Esophagus squamous epithelium (tissue), 5 donors: ENCODE results near the gene EPHX1. TPM values are rescaled to one million over a fixed set of nuclear protein-coding genes. Genes with fewer than 3 reads are reported as not detected.

Experiments used
- DNase-seq: peaks from one replicate; lab custom pipeline; 2025; lab: John Stamatoyannopoulos, UW
- H3K27ac ChIP-seq, 4 donors: fragments of 200-600 bp; sonication (generic); one replicate each; pipeline ENCODE4 v1.5.1; 2016 to 2019; ENCODE audit warnings: mild to moderate bottlenecking in 1 of 4
- H3K27me3 ChIP-seq, 4 donors: fragments of 200-600 bp; sonication (generic); 1 replicate in 3 of 4; 2 replicates in 1 of 4; pipeline versions ENCODE4 v1.5.1 to v1.6.0; 2017 to 2021; ENCODE audit warnings: antibody characterized with exemption in 1 of 4
- H3K36me3 ChIP-seq, 3 donors: fragments of 200-600 bp; sonication (generic); one replicate each; pipeline ENCODE4 v1.5.1; 2016 to 2019
- H3K4me1 ChIP-seq, 3 donors: fragments of 200-600 bp; sonication (generic); one replicate each; pipeline ENCODE4 v1.5.1; 2017 to 2019
- H3K4me3 ChIP-seq, 4 donors: fragments of 200-600 bp; sonication (generic); 1 replicate in 3 of 4; 2 replicates in 1 of 4; pipeline ENCODE4 v1.5.1; 2016 to 2019; ENCODE audit warnings: mild to moderate bottlenecking in 2 of 4, moderate library complexity in 1 of 4
- H3K9me3 ChIP-seq, 3 donors: fragments of 200-600 bp; sonication (generic); one replicate each; pipeline ENCODE4 v1.5.1; 2016 to 2019
- POLR2A ChIP-seq, 4 donors: fragments of 450-650 bp; IDR thresholded peaks; one replicate each; pipeline ENCODE4 v1.6.1; 2017; ENCODE audit warnings: antibody characterized with exemption in 4 of 4, mild to moderate bottlenecking in 4 of 4, moderate library complexity in 3 of 4
- WGBS, 2 donors: methylation state at CpG; one replicate each; pipeline ENCODE4 v1.1.5; 2018; 5-methylcytosine and 5-hydroxymethylcytosine counted together
- intact Hi-C: fragments of 100-400 bp; cut with DNase I; formaldehyde crosslinking; loops from one replicate; pipeline ENCODE4 v1.15.0; 2022
- total RNA-seq, 4 donors: library from RNA; depleted of rRNA; stranded (reverse); fragments of >200 nt; gene quantifications; one replicate each; pipeline ENCODE4 v1.1.0, GENCODE V29; 2016
- TF ChIP-seq, protein P1 (sequence below), 6 experiments: fragments of 450-650 bp in 4 of 6; fragments of 200-600 bp in 2 of 6; sonication (generic) in 2 of 6; IDR thresholded peaks; one replicate each; pipeline ENCODE4 v1.5.1; 2016 to 2019; ENCODE audit warnings: antibody characterized with exemption in 6 of 6, mild to moderate bottlenecking in 4 of 6, moderate library complexity in 4 of 6
- donor health status: DM: yes; HTN: yes; CAD: no.

The EPHX1 gene
- total RNA-seq, 4 donors from 2014 or later = 78.7 to 237 (median 151) TPM

DNA sequence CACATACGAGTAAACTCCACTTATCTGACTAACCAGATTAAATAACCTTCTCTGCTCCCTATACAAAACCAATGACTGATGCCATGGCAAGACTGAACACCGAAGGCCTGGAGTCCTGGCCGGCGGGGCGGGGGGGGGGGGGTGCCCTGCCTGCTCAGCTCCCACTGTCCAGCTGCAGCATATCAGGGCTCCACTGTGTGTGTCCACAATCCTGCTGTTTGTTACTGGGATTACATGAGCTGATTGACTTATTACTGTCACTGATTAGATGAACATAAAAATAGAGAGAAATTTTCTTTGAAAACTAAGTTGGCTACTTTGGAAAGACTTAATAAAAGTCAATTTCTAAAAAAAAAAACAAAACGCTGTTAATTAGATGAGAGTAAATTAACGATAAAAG, 47.3 kb downstream of the EPHX1 start:
- no peaks in the 10 kb centered on the region for H3K9me3 ChIP-seq
- no peak overlapping the region for H3K4me3 ChIP-seq
- DNase-seq = no peak
- 59 to 65% methylated on average over 6 to 7 of the region's 7 CpGs for WGBS, 2 donors
- H3K36me3 ChIP-seq = peaks cover 32 to 96% (median 34%) of the 10 kb centered on the region in 3 donors
- no peak overlapping the region for H3K27ac ChIP-seq
- H3K27me3 ChIP-seq = no peaks in the 10 kb centered on the region
- H3K4me1 ChIP-seq = no peaks in the 10 kb centered on the region
- TF ChIP-seq, protein P1, sequence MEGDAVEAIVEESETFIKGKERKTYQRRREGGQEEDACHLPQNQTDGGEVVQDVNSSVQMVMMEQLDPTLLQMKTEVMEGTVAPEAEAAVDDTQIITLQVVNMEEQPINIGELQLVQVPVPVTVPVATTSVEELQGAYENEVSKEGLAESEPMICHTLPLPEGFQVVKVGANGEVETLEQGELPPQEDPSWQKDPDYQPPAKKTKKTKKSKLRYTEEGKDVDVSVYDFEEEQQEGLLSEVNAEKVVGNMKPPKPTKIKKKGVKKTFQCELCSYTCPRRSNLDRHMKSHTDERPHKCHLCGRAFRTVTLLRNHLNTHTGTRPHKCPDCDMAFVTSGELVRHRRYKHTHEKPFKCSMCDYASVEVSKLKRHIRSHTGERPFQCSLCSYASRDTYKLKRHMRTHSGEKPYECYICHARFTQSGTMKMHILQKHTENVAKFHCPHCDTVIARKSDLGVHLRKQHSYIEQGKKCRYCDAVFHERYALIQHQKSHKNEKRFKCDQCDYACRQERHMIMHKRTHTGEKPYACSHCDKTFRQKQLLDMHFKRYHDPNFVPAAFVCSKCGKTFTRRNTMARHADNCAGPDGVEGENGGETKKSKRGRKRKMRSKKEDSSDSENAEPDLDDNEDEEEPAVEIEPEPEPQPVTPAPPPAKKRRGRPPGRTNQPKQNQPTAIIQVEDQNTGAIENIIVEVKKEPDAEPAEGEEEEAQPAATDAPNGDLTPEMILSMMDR (IDR thresholded peaks at IDR 0.05) = no peak
- no peak for TF ChIP-seq POLR2A (IDR thresholded peaks at IDR 0.05)
- intact Hi-C loops = no loop called here

DNA sequence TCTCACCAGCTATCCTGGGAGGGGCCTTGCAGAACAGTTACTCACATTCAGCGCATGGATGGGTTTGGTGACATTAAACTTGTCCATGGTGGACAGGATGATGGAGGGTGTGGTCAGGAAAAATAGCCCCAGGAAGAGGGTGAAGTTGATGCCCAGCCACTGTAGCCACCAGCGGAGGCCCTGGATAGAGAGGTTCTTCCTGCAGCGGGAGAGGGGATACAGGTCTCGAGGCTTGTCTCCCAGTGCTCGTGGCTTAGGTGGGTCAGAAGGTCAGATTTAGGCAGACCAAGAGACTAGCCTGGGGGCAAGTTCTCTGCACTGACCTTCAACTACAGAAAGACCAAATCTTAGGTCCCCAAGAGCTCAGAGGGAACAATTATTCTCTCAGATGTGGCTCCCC, 49.2 kb downstream of the EPHX1 start:
- intact Hi-C loops = no loop called here
- Histone ChIP-seq H3K9me3 (no peaks in the 10 kb centered on the region), H3K4me1 (peaks cover 0 to 3% (median 0%) of the 10 kb centered on the region in 3 donors), H3K4me3 (no peak overlapping the region), H3K36me3 (peaks cover 27 to 96% (median 29%) of the 10 kb centered on the region in 3 donors), H3K27me3 (no peaks in the 10 kb centered on the region), H3K27ac (no peak overlapping the region)
- no peak for TF ChIP-seq POLR2A (IDR thresholded peaks at IDR 0.05)
- TF ChIP-seq, protein P1 (IDR thresholded peaks at IDR 0.05) = no peak
- DNase-seq = no peak
- 84 to 96% methylated on average over 3 to 5 of the region's 5 CpGs for WGBS, 2 donors

DNA sequence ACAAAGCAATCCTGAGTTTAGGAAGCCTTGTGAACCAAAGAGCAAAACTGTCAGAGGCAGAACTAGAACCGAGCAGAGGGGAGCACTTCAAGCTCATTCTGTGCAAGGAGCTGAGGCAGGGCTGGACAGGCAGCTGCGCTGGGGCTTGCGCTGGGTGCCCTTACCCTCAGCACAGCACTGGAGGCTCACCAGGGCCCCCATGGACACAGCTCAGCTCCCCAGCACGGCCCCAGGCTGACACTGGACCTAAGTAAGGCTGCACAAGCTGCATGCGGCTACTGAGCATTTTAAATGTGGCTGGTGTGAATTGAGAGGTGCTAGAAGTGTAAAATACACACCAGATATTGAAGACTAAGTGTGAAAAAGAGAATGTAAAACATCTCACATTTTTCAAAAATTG, 50.2 kb downstream of the EPHX1 start:
- intact Hi-C loops = no loop called here
- DNase-seq = no peak
- 85 to 98% methylated on average over 4 to 5 of the region's 5 CpGs for WGBS, 2 donors

DNA sequence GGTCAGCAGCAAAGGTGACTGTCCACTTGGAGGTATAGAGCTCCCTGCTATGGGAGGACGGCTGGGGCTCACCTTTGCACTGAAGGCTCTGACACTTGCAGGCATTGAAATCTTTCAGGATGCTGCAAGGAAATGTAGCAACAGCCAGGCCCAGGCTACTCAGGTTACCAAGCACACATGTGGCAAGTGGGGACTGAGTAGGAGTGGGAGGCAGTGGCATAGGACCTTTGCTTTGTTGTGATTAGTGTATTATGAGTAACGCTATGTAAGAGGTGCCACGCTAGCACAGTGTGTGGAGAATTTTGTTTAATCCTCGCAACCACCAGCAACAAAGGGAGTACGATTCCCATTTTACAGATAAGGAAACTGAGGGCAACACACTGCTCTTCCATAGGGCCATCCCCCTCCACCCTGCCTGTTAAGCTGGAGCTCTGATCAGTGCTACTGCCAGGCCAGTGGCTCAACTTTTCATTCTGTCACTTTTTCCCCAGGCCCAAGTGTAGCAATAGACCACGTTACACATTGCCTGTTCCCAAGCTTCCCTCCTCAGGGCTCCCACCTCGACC, 51.0 kb downstream of the EPHX1 start:
- Histone ChIP-seq H3K9me3 (no peaks in the 10 kb centered on the region), H3K36me3 (peaks cover 31 to 94% (median 34%) of the 10 kb centered on the region in 3 donors), H3K27me3 (no peaks in the 10 kb centered on the region), H3K27ac (no peak overlapping the region), H3K4me3 (no peak overlapping the region), H3K4me1 (peaks cover 0 to 12% (median 0%) of the 10 kb centered on the region in 3 donors)
- no peak for DNase-seq
- intact Hi-C loops = no loop called here
- WGBS, 2 donors = 80 to 85% methylated on average over 6 to 7 of the region's 7 CpGs
- TF ChIP-seq, protein P1 (IDR thresholded peaks at IDR 0.05) = no peak
- no peak for TF ChIP-seq POLR2A (IDR thresholded peaks at IDR 0.05)

More for the DNA sequence above, 50.2 kb downstream of the EPHX1 start:
- no peak overlapping the region for H3K27ac ChIP-seq
- no peak for TF ChIP-seq POLR2A (IDR thresholded peaks at IDR 0.05)
- TF ChIP-seq, protein P1 (IDR thresholded peaks at IDR 0.05) = no peak
- no peak overlapping the region for H3K4me3 ChIP-seq
- H3K4me1 ChIP-seq = peaks cover 0 to 5% (median 0%) of the 10 kb centered on the region in 3 donors
- no peaks in the 10 kb centered on the region for H3K9me3 ChIP-seq
- peaks cover 25 to 94% (median 29%) of the 10 kb centered on the region in 3 donors for H3K36me3 ChIP-seq
- no peaks in the 10 kb centered on the region for H3K27me3 ChIP-seq

DNA sequence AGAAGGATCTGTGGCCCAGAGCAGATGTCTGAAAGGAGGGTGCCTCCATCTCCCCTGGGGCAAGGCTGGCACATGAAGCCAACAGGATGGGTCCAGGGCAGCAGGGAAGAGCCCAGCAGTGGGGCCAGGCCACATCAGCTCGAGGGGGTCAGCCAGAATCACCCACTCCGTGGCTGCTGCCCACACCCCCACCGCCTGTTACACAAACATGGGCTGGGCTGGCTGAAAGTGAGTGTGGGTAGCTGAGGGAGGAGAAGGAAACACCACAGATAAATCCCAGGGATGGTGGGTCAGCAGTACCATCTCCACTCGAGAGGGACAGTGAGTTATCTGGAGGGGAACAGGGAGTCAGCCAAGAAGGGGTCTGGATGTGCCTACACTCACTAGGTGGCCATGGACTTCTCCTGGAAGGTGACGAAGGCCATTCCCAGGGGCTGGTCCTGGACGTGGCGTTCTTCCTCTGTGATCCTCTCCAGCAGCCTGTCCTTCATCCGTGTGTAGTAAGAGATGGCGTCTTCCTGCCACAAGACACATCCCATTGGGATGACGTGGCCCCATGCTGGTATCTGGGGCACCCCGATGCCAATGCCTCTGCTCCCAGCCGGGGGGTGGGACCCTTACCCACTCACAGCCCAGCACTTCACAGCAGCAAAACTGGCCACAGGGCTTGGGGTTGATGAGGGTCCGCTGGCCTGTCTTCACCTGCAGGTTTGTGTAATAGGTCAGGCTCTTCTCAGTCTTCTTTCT, 52.1 kb downstream of the EPHX1 start:
- WGBS, 2 donors = 87 to 89% methylated on average over 8 to 9 of the region's 13 CpGs
- Histone ChIP-seq H3K9me3 (no peaks in the 10 kb centered on the region), H3K36me3 (peaks cover 32 to 94% (median 40%) of the 10 kb centered on the region in 3 donors), H3K27ac (no peak overlapping the region), H3K27me3 (no peaks in the 10 kb centered on the region), H3K4me1 (peaks cover 0 to 20% (median 3%) of the 10 kb centered on the region in 3 donors), H3K4me3 (no peak overlapping the region)
- DNase-seq = no peak
- TF ChIP-seq, protein P1 (IDR thresholded peaks at IDR 0.05) = no peak
- no peak for TF ChIP-seq POLR2A (IDR thresholded peaks at IDR 0.05)
- intact Hi-C loops = no loop called here
